ENCODE results near the gene OR10V1. TPM values are rescaled to one million over a fixed set of nuclear protein-coding genes. Genes with fewer than 3 reads are reported as not detected.

OR10V1 gene
- total and polyA plus RNA-seq, 2 experiments from 2014 or later = not detected

GRCh38 chr11:59676205-59676604, 37.4 kb downstream of the OR10V1 start:
- H3K79me2 ChIP-seq (replicated peaks; ENCODE audit: insufficient read depth) = no peaks in the 10 kb centered on the region
- TF ChIP-seq ZNF114 (CRISPR knock-in tag; IDR thresholded peaks at IDR 0.05) (no peak), JUNB (IDR thresholded peaks at IDR 0.05; ENCODE audit: unreplicated experiment) (no peak), EZH2phosphoT487 (IDR thresholded peaks at IDR 0.05; ENCODE audit: unreplicated experiment) (no peak), CREB1 (CRISPR knock-in tag; IDR thresholded peaks at IDR 0.05; ENCODE audit: low read depth) (no peak), NANOG (IDR thresholded peaks at IDR 0.05; ENCODE audit: borderline replicate concordance) (no peak), REST (IDR thresholded peaks at IDR 0.05; ENCODE audit: unreplicated experiment) (no peak), EZH2 (IDR thresholded peaks at IDR 0.05; ENCODE audit: low read depth, unreplicated experiment) (no peak), ZNF331 (CRISPR knock-in tag; IDR thresholded peaks at IDR 0.05; ENCODE audit: low read depth) (no peak), STAT1 (IDR thresholded peaks at IDR 0.05; ENCODE audit: unreplicated experiment) (no peak), POLR2AphosphoS5 (IDR thresholded peaks at IDR 0.05; ENCODE audit: low read depth) (no peak)
- TF ChIP-seq, protein P1, sequence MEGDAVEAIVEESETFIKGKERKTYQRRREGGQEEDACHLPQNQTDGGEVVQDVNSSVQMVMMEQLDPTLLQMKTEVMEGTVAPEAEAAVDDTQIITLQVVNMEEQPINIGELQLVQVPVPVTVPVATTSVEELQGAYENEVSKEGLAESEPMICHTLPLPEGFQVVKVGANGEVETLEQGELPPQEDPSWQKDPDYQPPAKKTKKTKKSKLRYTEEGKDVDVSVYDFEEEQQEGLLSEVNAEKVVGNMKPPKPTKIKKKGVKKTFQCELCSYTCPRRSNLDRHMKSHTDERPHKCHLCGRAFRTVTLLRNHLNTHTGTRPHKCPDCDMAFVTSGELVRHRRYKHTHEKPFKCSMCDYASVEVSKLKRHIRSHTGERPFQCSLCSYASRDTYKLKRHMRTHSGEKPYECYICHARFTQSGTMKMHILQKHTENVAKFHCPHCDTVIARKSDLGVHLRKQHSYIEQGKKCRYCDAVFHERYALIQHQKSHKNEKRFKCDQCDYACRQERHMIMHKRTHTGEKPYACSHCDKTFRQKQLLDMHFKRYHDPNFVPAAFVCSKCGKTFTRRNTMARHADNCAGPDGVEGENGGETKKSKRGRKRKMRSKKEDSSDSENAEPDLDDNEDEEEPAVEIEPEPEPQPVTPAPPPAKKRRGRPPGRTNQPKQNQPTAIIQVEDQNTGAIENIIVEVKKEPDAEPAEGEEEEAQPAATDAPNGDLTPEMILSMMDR (conservative IDR thresholded peaks at IDR 0.05; ENCODE audit: low read depth in 2 of 2) = no peak
- TF ChIP-seq, protein P2, sequence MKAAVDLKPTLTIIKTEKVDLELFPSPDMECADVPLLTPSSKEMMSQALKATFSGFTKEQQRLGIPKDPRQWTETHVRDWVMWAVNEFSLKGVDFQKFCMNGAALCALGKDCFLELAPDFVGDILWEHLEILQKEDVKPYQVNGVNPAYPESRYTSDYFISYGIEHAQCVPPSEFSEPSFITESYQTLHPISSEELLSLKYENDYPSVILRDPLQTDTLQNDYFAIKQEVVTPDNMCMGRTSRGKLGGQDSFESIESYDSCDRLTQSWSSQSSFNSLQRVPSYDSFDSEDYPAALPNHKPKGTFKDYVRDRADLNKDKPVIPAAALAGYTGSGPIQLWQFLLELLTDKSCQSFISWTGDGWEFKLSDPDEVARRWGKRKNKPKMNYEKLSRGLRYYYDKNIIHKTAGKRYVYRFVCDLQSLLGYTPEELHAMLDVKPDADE (IDR thresholded peaks at IDR 0.05) = no peak
- TF ChIP-seq, protein P3, sequence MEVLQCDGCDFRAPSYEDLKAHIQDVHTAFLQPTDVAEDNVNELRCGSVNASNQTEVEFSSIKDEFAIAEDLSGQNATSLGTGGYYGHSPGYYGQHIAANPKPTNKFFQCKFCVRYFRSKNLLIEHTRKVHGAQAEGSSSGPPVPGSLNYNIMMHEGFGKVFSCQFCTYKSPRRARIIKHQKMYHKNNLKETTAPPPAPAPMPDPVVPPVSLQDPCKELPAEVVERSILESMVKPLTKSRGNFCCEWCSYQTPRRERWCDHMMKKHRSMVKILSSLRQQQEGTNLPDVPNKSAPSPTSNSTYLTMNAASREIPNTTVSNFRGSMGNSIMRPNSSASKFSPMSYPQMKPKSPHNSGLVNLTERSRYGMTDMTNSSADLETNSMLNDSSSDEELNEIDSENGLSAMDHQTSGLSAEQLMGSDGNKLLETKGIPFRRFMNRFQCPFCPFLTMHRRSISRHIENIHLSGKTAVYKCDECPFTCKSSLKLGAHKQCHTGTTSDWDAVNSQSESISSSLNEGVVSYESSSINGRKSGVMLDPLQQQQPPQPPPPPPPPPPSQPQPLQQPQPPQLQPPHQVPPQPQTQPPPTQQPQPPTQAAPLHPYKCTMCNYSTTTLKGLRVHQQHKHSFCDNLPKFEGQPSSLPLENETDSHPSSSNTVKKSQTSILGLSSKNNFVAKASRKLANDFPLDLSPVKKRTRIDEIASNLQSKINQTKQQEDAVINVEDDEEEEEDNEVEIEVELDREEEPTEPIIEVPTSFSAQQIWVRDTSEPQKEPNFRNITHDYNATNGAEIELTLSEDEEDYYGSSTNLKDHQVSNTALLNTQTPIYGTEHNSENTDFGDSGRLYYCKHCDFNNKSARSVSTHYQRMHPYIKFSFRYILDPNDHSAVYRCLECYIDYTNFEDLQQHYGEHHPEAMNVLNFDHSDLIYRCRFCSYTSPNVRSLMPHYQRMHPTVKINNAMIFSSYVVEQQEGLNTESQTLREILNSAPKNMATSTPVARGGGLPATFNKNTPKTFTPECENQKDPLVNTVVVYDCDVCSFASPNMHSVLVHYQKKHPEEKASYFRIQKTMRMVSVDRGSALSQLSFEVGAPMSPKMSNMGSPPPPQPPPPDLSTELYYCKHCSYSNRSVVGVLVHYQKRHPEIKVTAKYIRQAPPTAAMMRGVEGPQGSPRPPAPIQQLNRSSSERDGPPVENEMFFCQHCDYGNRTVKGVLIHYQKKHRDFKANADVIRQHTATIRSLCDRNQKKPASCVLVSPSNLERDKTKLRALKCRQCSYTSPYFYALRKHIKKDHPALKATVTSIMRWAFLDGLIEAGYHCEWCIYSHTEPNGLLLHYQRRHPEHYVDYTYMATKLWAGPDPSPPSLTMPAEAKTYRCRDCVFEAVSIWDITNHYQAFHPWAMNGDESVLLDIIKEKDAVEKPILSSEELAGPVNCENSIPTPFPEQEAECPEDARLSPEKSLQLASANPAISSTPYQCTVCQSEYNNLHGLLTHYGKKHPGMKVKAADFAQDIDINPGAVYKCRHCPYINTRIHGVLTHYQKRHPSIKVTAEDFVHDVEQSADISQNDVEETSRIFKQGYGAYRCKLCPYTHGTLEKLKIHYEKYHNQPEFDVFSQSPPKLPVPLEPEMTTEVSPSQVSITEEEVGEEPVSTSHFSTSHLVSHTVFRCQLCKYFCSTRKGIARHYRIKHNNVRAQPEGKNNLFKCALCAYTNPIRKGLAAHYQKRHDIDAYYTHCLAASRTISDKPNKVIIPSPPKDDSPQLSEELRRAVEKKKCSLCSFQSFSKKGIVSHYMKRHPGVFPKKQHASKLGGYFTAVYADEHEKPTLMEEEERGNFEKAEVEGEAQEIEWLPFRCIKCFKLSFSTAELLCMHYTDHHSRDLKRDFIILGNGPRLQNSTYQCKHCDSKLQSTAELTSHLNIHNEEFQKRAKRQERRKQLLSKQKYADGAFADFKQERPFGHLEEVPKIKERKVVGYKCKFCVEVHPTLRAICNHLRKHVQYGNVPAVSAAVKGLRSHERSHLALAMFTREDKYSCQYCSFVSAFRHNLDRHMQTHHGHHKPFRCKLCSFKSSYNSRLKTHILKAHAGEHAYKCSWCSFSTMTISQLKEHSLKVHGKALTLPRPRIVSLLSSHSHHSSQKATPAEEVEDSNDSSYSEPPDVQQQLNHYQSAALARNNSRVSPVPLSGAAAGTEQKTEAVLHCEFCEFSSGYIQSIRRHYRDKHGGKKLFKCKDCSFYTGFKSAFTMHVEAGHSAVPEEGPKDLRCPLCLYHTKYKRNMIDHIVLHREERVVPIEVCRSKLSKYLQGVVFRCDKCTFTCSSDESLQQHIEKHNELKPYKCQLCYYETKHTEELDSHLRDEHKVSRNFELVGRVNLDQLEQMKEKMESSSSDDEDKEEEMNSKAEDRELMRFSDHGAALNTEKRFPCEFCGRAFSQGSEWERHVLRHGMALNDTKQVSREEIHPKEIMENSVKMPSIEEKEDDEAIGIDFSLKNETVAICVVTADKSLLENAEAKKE (CRISPR knock-in tag; IDR thresholded peaks at IDR 0.05) = no peak
- no peak overlapping the region for H3K4me3 Mint-ChIP-seq
- H3K27me3 ChIP-seq (ENCODE audit: insufficient read depth) = no peaks in the 10 kb centered on the region
- ATAC-seq (no peak), DNase-seq (ENCODE audit: low spot score) (no peak)
- H3K9me2 ChIP-seq (ENCODE audit: insufficient read depth) = no peaks in the 10 kb centered on the region
- H3K27ac ChIP-seq (ENCODE audit: low read depth) = no peak overlapping the region
- no peaks in the 10 kb centered on the region for H3F3A ChIP-seq (replicated peaks; ENCODE audit: low read depth)
- H3K4me1 ChIP-seq (ENCODE audit: insufficient read depth) = 0 out of 2 replicates have a peak, but pooled peaks cover 2% of the 10 kb centered on the region
- no peaks in the 10 kb centered on the region for H3K27me3 Mint-ChIP-seq (ENCODE audit: insufficient read depth, low read depth, poor library complexity)
- H3K36me3 ChIP-seq (ENCODE audit: insufficient read depth) = no peaks in the 10 kb centered on the region
- H4K20me1 ChIP-seq (replicated peaks; ENCODE audit: insufficient read depth) = no peaks in the 10 kb centered on the region
- H3K4me3 ChIP-seq = no peak overlapping the region
- no peaks in the 10 kb centered on the region for H3K36me3 Mint-ChIP-seq (ENCODE audit: low read depth)
- no peak overlapping the region for H3K27ac Mint-ChIP-seq
- H3K4me2 ChIP-seq = no peak overlapping the region
- H3K9me3 Mint-ChIP-seq = no peaks in the 10 kb centered on the region
- no peak overlapping the region for H2AFZ ChIP-seq
- no peaks in the 10 kb centered on the region for H3K4me1 Mint-ChIP-seq
